ENCODE results near the gene GOLGA6C. TPM values are rescaled to one million over a fixed set of nuclear protein-coding genes. Genes with fewer than 3 reads are reported as not detected.

The GOLGA6C gene
- total and polyA plus RNA-seq, 10 of the 15 experiments (the other 5 are each of a cell fraction or from before 2014, with no cell fraction given), result not detected

- TF ChIP-seq RELA (IDR thresholded peaks at IDR 0.05; ENCODE audit: borderline replicate concordance, partially characterized antibody) (no peak), STAT3 (IDR thresholded peaks at IDR 0.05; ENCODE audit: low read depth, low read length) (no peak)
Observed at GRCh38 chr15:75213768-75214221, 44.3 kb upstream of the GOLGA6C start (continued).

DNA sequence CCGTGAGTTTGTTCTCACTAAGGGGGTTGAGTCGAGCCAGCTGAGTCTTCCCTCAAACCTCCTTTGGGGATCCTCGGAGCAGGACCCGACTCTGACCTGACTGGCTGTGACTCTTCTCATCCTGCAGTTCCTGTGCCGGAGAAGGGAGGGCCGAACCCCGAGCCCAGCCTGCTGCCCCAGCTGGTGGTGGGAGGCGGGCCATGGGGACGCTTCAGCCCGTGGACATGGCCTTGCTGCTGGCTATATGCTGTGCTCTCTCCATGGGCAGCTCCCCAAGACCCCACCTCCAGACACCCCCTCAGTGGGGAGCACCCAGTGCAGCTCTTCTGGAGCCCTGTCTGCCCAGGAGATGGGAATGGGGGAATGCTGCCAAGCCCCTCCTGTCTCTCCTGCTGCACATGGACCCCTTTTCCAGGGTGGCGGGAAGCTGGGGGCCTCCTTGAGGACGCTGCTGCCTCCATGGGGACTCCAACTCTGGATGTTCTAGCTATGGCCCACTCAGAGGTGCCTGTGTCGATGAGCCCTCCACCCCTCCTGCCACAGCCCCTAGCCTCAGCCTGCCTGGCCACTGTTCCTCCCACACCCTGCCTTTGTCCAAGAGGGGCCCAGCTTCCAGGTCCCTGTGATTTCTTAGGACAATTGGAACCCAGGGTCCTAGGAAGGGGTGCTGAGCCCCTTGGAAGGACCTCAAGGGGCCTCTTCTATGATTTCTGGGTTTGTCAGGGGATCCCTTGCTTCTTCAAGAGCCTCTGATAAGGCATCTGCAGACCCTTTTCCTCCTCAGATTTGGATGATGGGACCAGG lies 43.6 kb upstream of the GOLGA6C start:
- H3K79me2 ChIP-seq (ENCODE audit: control insufficient read depth, insufficient read depth, low read length), result peaks cover 34% of the 10 kb centered on the region
- no peak overlapping the region for H3K9ac ChIP-seq (ENCODE audit: control insufficient read depth, insufficient read depth, low read length)
- DNase-seq (ENCODE audit: low read depth, low spot score) (no peak), ATAC-seq (no peak; the same call in 1 of the 3 replicates), FAIRE-seq (no peak)
- peaks cover 11% of the 10 kb centered on the region for H3K4me1 ChIP-seq (ENCODE audit: control insufficient read depth, insufficient read depth, low read length)
- H2AFZ ChIP-seq (ENCODE audit: control insufficient read depth, low read depth, low read length), result no peak overlapping the region
- ChIA-PET CTCF (interaction anchor here (0.9 to 1.6 kb wide), 3 partner anchors 9 to 172 kb away, joined by 3 to 5 read pairs (median 3); partner anchors contain the start of gene C15orf39), POLR2A (interaction anchor here (0.7 to 0.8 kb wide), 2 partner anchors 12 to 100 kb away, joined by 3 to 4 read pairs; no protein-coding TSS in a partner anchor), SMC1A (ENCODE audit: uncharacterized antibody, unreplicated experiment) (no interaction called here), RAD21 (ENCODE audit: unreplicated experiment) (interaction anchor here (1.1 to 2.6 kb wide), 2 partner anchors 12 to 171 kb away, joined by 3 to 8 read pairs; no protein-coding TSS in a partner anchor)
- H3K4me3 ChIP-seq, result no peak overlapping the region
- WGBS (ENCODE audit: insufficient coverage, insufficient replicate concordance, low lambda C conversion rate, missing lambda C conversion rate), result 82% methylated on average over 13 of the region's 13 CpGs
- BruUV-seq (replicated peaks), result no TSS peak
- no peaks in the 10 kb centered on the region for H3K27me3 ChIP-seq (replicated peaks in 1 of 2; ENCODE audit: control insufficient read depth in 2 of 2, insufficient read depth in 2 of 2, low read length in 1 of 2)
- H3K4me2 ChIP-seq (ENCODE audit: control insufficient read depth, insufficient read depth), result no peak overlapping the region
- intact Hi-C loops (cut with micrococcal nuclease; ENCODE audit: unreplicated experiment) (no loop called here), in situ Hi-C loops (cut with MboI) (no loop called here)
- H3K27ac ChIP-seq (ENCODE audit: control insufficient read depth, insufficient read depth), result no peak overlapping the region
- H3K9me3 ChIP-seq (replicated peaks; ENCODE audit: control insufficient read depth, insufficient read depth, low read length), result no peaks in the 10 kb centered on the region
- H3K36me3 ChIP-seq (ENCODE audit: control insufficient read depth in 2 of 2, insufficient read depth in 2 of 2, low read length in 1 of 2), result peaks cover 36 to 38% of the 10 kb centered on the region in 2 experiments
- peaks cover 40% of the 10 kb centered on the region for H4K20me1 ChIP-seq (ENCODE audit: control insufficient read depth, insufficient read depth)
- TF ChIP-seq PBX3 (IDR thresholded peaks at IDR 0.05; ENCODE audit: insufficient replicate concordance, low read depth, low read length) (no peak), FOXM1 (IDR thresholded peaks at IDR 0.05; ENCODE audit: low read depth, low read length) (peak; percentile 30; the same call in 1 of the 2 replicates), SRF (IDR thresholded peaks at IDR 0.05; ENCODE audit: low read depth in 2 of 2, low read length in 2 of 2) (no peak), POLR2AphosphoS2 (IDR thresholded peaks at IDR 0.05; ENCODE audit: low read depth, low read length) (0 out of 2 replicates have a peak, but pooled peaks have one; percentile 37), POU2F2 (IDR thresholded peaks at IDR 0.05; ENCODE audit: borderline replicate concordance, low read depth, low read length) (no peak), CREM (IDR thresholded peaks at IDR 0.05; ENCODE audit: low read depth) (no peak), SIN3A (IDR thresholded peaks at IDR 0.05; ENCODE audit: low read depth, low read length) (no peak), RBBP5 (conservative IDR thresholded peaks at IDR 0.05) (no peak), ZBTB11 (CRISPR knock-in tag; IDR thresholded peaks at IDR 0.05) (no peak), POLR2A (IDR thresholded peaks at IDR 0.05; ENCODE audit: low read depth, low read length) (peak; percentile 47)
- TF ChIP-seq, protein P1, sequence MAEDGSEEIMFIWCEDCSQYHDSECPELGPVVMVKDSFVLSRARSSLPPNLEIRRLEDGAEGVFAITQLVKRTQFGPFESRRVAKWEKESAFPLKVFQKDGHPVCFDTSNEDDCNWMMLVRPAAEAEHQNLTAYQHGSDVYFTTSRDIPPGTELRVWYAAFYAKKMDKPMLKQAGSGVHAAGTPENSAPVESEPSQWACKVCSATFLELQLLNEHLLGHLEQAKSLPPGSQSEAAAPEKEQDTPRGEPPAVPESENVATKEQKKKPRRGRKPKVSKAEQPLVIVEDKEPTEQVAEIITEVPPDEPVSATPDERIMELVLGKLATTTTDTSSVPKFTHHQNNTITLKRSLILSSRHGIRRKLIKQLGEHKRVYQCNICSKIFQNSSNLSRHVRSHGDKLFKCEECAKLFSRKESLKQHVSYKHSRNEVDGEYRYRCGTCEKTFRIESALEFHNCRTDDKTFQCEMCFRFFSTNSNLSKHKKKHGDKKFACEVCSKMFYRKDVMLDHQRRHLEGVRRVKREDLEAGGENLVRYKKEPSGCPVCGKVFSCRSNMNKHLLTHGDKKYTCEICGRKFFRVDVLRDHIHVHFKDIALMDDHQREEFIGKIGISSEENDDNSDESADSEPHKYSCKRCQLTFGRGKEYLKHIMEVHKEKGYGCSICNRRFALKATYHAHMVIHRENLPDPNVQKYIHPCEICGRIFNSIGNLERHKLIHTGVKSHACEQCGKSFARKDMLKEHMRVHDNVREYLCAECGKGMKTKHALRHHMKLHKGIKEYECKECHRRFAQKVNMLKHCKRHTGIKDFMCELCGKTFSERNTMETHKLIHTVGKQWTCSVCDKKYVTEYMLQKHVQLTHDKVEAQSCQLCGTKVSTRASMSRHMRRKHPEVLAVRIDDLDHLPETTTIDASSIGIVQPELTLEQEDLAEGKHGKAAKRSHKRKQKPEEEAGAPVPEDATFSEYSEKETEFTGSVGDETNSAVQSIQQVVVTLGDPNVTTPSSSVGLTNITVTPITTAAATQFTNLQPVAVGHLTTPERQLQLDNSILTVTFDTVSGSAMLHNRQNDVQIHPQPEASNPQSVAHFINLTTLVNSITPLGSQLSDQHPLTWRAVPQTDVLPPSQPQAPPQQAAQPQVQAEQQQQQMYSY (CRISPR knock-in tag; IDR thresholded peaks at IDR 0.05), result no peak
